ENCODE measurements around the gene SURF2.

Gene SURF2

GRCh38 chr9:133400292-133400691, 43.9 kb downstream of the SURF2 start:
- no peak overlapping the region for H3K4me3 ChIP-seq (ENCODE audit: control insufficient read depth, low read depth, low read length)
- DNase-seq (ENCODE audit: low read depth), result no peak
- no peak for TF ChIP-seq CTCF (conservative IDR thresholded peaks at IDR 0.05; ENCODE audit: control insufficient read depth, insufficient read depth, low read depth, low read length)

GRCh38 chr9:133401588-133401987, 45.2 kb downstream of the SURF2 start:
- no peak for TF ChIP-seq CTCF (conservative IDR thresholded peaks at IDR 0.05; ENCODE audit: control insufficient read depth, insufficient read depth, low read depth, low read length)
- H3K4me3 ChIP-seq (ENCODE audit: control insufficient read depth, low read depth, low read length), result no peak overlapping the region
- no peak for DNase-seq (ENCODE audit: low read depth)

- no peak for TF ChIP-seq CTCF (conservative IDR thresholded peaks at IDR 0.05; ENCODE audit: control insufficient read depth, insufficient read depth, low read depth, low read length)
- no peak for DNase-seq (ENCODE audit: low read depth)
- H3K4me3 ChIP-seq (ENCODE audit: control insufficient read depth, low read depth, low read length), result no peak overlapping the region
These were observed 46.3 kb downstream of the SURF2 start for GRCh38 chr9:133402689-133403088.

- peak; percentile 22 for DNase-seq (ENCODE audit: low read depth)
- peak; percentile 52 for TF ChIP-seq CTCF (conservative IDR thresholded peaks at IDR 0.05; ENCODE audit: control insufficient read depth, insufficient read depth, low read depth, low read length)
- H3K4me3 ChIP-seq (ENCODE audit: control insufficient read depth, low read depth, low read length), result no peak overlapping the region
These were observed 47.6 kb downstream of the SURF2 start for GRCh38 chr9:133403766-133404453.

- H3K4me3 ChIP-seq (ENCODE audit: control insufficient read depth, low read depth, low read length), result no peak overlapping the region
- no peak for DNase-seq (ENCODE audit: low read depth)
- no peak for TF ChIP-seq CTCF (conservative IDR thresholded peaks at IDR 0.05; ENCODE audit: control insufficient read depth, insufficient read depth, low read depth, low read length)
These were observed 48.2 kb downstream of the SURF2 start for GRCh38 chr9:133404454-133405002.

- no peak for TF ChIP-seq CTCF (conservative IDR thresholded peaks at IDR 0.05; ENCODE audit: control insufficient read depth, insufficient read depth, low read depth, low read length)
- DNase-seq (ENCODE audit: low read depth), result peak; percentile 90
These were observed 49.4 kb downstream of the SURF2 start for GRCh38 chr9:133405508-133406438.

More at GRCh38 chr9:133405508-133406438, 49.4 kb downstream of the SURF2 start:
- H3K4me3 ChIP-seq (ENCODE audit: control insufficient read depth, low read depth, low read length), result no peak overlapping the region

Measured in fibroblast of mammary gland (primary cell).